Mononuclear cell (primary cell): ENCODE data around the gene SARS1. TPM values are rescaled to one million over a fixed set of nuclear protein-coding genes. Genes with fewer than 3 reads are reported as not detected.
A peak's percentile ranks its signal among the peaks of the same experiment; 100 is the strongest.
"Not testable (repeated sequence)": the region's sequence is repeated elsewhere in the genome, so short reads cannot be mapped to it uniquely, and the experiment has no call there.

Experiments
- H3K27me3 ChIP-seq: 2 replicates; pipeline ENCODE4 v1.6.0; 2011; ENCODE audit warnings: low read length, control low read depth; ENCODE audit not compliant: insufficient read depth
- H3K4me1 ChIP-seq: 2 replicates; pipeline ENCODE4 v1.5.1; 2011; ENCODE audit warnings: mild to moderate bottlenecking, low read length, control low read depth; ENCODE audit not compliant: insufficient read depth
- H3K4me3 ChIP-seq: 2 replicates; pipeline ENCODE4 v1.5.1; 2011; ENCODE audit warnings: mild to moderate bottlenecking, low read length, moderate library complexity
- H3K9me3 ChIP-seq: 2 replicates; pipeline ENCODE4 v1.5.1; 2011; ENCODE audit warnings: low read depth, mild to moderate bottlenecking, control low read depth, low read length
- total RNA-seq: library from RNA; depleted of rRNA; stranded (reverse); fragments of >200 nt; gene quantifications from one replicate; pipeline ENCODE4 v1.2.3, GENCODE V29; 2012

Gene SARS1
- total RNA-seq, 1 donor, result 87.1 TPM

DNA sequence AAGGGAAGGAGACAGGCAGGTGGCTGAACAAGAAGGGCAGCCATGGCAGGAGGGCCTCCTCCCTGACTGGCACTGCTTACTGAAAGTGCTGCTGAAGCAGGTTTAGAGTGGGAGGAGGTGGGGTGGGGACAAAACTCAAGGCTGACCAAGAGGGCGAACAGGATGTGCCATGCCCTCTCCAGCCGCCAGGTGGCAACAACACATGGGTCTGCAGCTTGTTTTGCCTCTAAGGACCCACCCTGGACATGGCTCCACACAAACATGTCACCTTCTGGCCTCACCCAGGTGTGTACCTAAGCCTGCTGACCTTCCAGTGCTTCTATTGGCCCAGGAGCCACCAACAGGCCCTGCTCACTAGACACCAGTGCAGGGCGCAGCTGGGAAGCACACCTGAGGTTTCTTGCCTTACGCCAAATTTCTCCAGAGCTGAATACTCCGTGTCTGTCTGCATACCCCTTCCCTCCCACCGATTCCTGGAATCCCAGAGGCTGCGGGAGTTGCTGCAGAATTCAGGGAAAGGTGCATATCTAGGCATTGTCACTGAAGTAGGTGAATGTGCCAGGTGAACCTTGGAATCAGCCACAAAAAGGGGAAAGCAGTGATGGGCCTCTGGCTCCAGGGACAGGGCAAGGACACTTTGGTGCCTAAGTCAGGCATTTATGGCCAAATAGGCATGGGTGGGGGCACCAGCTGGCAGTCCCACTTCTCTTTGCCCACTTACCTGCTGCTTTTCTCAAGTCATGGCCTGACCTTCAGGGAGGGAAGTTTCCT, 63.9 kb downstream of the SARS1 start:
- Histone ChIP-seq H3K4me1 (peaks cover 29% of the 10 kb centered on the region), H3K9me3 (no peaks in the 10 kb centered on the region), H3K27me3 (no peaks in the 10 kb centered on the region), H3K4me3 (no peak overlapping the region)

- no peaks in the 10 kb centered on the region for H3K9me3 ChIP-seq
- H3K27me3 ChIP-seq, result no peaks in the 10 kb centered on the region
- H3K4me1 ChIP-seq, result peaks cover 41% of the 10 kb centered on the region
Observed at GRCh38 chr1:109279615-109280278, 66.0 kb downstream of the SARS1 start.

DNA sequence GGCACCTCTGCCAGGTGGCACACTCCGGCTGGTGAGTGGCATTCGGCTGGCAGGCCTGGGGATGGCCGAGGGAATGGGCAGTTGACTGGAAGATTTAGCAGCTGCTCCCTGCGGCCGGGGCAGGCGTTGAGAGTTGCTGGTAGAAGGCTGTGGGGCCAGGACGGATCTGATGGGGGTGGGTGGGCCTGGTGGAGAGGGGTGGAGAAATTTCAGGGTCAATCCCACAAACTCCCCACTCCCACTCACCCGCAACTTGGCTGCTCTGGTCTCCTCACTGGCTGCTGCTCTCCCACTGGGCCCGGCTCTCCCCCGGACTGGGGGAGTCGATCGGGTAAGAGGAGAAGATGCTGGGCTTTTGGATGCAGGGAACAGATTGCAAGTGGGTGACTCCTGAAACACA, 67.1 kb downstream of the SARS1 start:
- H3K9me3 ChIP-seq, result no peaks in the 10 kb centered on the region
- H3K27me3 ChIP-seq, result no peaks in the 10 kb centered on the region
- H3K4me1 ChIP-seq, result peaks cover 37% of the 10 kb centered on the region
- no peak overlapping the region for H3K4me3 ChIP-seq

More at GRCh38 chr1:109279615-109280278, 66.0 kb downstream of the SARS1 start:
- no peak overlapping the region for H3K4me3 ChIP-seq

DNA sequence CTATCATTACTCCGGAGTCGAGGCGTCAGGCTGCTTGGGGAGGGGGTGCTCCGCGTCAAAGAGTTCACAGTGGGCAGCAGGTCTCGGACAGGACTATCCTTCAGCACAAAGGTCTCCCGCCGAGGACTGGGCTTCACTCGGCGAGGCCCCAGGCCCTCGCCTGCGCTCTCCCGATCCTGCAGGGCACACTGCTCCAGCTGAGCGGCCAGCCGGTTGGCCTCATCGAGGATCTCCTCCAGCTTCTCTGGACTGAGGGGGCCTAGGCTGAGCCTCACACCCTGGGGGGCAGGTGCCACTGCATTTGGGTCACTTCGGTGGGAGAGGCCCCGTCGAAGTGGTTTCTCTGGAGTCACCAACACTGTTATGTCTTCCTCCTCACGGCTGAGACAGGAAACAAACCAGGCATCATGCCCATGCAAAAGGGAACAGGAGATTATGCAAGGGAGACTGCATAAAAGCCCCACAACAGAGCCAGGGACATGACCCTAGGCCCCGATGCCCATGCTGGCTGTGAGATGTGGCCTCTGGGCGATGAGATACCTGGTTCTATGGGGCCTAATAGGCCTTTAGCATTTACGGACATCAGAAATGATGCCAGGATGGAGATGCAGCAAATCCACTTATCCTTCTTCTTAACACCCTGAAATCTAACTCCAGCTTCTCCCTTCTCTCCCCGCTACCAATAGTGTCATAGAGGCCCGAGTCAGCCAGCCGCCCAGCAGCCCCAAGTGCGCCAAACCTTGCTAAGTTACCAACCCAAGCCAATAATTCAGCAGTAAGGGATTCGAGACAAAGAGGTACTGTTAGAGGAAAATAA, 68.2 kb downstream of the SARS1 start:
- Histone ChIP-seq H3K27me3 (no peaks in the 10 kb centered on the region), H3K4me3 (peak overlapping the region; percentile 72), H3K9me3 (no peaks in the 10 kb centered on the region), H3K4me1 (peaks cover 37% of the 10 kb centered on the region)

DNA sequence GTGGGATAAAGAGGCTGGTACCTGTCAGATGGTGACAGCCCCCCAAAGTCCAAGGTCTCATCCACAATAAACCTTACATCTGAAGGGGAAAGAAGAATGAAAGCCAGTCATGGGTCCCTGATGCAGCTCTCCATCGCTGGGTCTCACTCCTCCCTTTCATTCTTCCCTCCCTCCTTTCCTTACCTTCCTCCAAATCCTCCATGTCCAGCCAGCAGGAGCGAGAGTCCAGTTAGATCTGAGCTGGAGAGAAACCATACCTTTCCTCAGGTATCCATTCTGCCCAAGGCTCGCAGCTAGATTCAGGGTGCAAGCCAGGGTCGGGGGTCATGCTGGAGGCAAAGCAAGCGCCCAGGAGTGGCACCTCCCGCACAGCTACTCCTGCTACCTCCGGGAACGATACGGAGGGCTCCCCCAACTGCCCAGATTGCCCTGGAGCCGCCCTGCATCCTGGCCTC, 68.8 kb downstream of the SARS1 start:
- Histone ChIP-seq H3K9me3 (no peaks in the 10 kb centered on the region), H3K4me3 (peak overlapping the region; percentile 72), H3K27me3 (no peaks in the 10 kb centered on the region), H3K4me1 (peaks cover 37% of the 10 kb centered on the region)

- H3K4me3 ChIP-seq, result peak within 1 kb of the TSS; percentile 72
- no peaks in the 10 kb centered on the region for H3K27me3 ChIP-seq
- H3K4me1 ChIP-seq, result peaks cover 37% of the 10 kb centered on the region
- H3K9me3 ChIP-seq, result no peaks in the 10 kb centered on the region
Observed at GRCh38 chr1:109282952-109283747, 69.4 kb downstream of the SARS1 start, which contains the start of gene PSRC1. PSRC1 (minus strand) TSS chr1:109283145.

DNA sequence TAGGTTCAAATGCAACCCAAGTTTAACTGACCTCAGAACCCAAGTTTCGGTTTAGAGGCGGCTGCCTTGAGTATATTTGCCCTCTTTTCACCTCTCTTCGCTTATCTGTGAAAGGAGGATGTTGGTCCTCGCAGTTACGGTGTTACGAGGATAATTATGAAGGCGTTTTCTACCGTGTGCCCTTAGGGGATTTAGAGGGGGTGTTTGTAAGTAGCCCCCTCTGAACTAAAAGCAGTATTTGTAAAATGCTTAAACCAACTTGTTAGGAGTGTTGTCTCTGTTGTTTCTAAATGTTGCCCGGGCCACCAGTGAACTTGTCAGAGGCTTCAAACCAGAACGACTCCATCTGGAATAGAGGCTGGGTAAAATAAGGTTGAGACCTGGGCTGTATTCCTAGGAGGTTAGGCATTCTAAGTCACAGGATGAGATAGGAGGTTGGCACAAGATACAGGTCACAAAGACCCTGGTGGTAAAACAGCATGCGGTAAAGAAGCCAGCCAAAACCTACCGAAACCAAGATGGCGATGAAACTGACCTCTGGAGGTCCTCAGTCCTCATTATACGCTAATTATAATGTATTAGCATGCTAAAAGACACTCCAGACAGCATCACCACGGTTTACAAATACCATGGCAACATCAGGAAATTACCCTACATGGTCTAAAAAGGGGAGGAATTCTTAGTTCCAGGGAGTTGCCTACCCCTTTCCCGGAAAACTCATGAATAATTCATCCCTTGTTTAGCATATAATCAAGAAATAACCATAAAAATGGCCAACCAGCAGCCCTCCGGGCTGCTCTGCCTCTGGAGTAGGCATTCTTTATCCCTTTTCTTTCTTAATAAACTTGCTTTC, 70.3 kb downstream of the SARS1 start:
- Histone ChIP-seq H3K27me3 (no peaks in the 10 kb centered on the region), H3K4me1 (peaks cover 37% of the 10 kb centered on the region), H3K9me3 (no peaks in the 10 kb centered on the region), H3K4me3 (peak overlapping the region; percentile 72)

- H3K4me3 ChIP-seq, H3K9me3 ChIP-seq, H3K27me3 ChIP-seq: not testable (repeated sequence)
- peaks cover 37% of the 10 kb centered on the region for H3K4me1 ChIP-seq
Observed at GRCh38 chr1:109286762-109287161, 73.0 kb downstream of the SARS1 start.

Other genes with a start within 250 kb of the SARS1 start
- 19.3 TPM for gene WDR47, start 171.8 kb upstream of the SARS1 start, total RNA-seq
- gene TAF13, start 137.9 kb upstream of the SARS1 start, total RNA-seq, result 59.2 TPM
- gene TMEM167B, start 123.2 kb upstream of the SARS1 start, total RNA-seq, result 65.1 TPM
- gene ELAPOR1, start 99.8 kb upstream of the SARS1 start, total RNA-seq, result 5.6 TPM
- gene CELSR2, start 35.6 kb downstream of the SARS1 start, total RNA-seq, result 1.4 TPM
- 0.73 TPM for gene PSRC1, start 69.2 kb downstream of the SARS1 start, total RNA-seq
- not detected for gene MYBPHL, start 93.1 kb downstream of the SARS1 start, total RNA-seq
- gene SORT1, start 184.0 kb downstream of the SARS1 start, total RNA-seq, result 9.3 TPM
- 30.7 TPM for gene PSMA5, start 212.5 kb downstream of the SARS1 start, total RNA-seq